ENCODE measurements around the gene SASH1. TPM values are rescaled to one million over a fixed set of nuclear protein-coding genes. Genes with fewer than 3 reads are reported as not detected.
A peak's percentile ranks its signal among the peaks of the same experiment; 100 is the strongest.

The SASH1 gene
- total RNA-seq, 6 experiments from 2014 or later, result 66.0 to 91.4 (median 88.4) TPM

GRCh38 chr6:148502083-148502772 is 159.6 kb downstream of the SASH1 start:
- peaks cover 2% of the 10 kb centered on the region for H3K27me3 Mint-ChIP-seq (ENCODE audit: insufficient read depth)
- H3K9me3 Mint-ChIP-seq, result no peaks in the 10 kb centered on the region
- no peak for DNase-seq
- H3K4me3 Mint-ChIP-seq, result peak overlapping the region; percentile 84
- H3K27ac Mint-ChIP-seq, result peak overlapping the region; percentile 97
- TF ChIP-seq CTCF (IDR thresholded peaks at IDR 0.05), result no peak
- peaks cover 72% of the 10 kb centered on the region for H3K4me1 Mint-ChIP-seq (ENCODE audit: low read depth)
- peaks cover 38% of the 10 kb centered on the region for H3K36me3 Mint-ChIP-seq (ENCODE audit: low read depth)

GRCh38 chr6:148502773-148503135 is 160.1 kb downstream of the SASH1 start:
- Mint-ChIP-seq H3K36me3 (ENCODE audit: low read depth) (peaks cover 34% of the 10 kb centered on the region), H3K27me3 (ENCODE audit: insufficient read depth) (peaks cover 2% of the 10 kb centered on the region), H3K27ac (peak overlapping the region; percentile 97), H3K4me1 (ENCODE audit: low read depth) (peaks cover 72% of the 10 kb centered on the region), H3K9me3 (no peaks in the 10 kb centered on the region), H3K4me3 (peak overlapping the region; percentile 84)
- no peak for TF ChIP-seq CTCF (IDR thresholded peaks at IDR 0.05)
- no peak for DNase-seq

GRCh38 chr6:148503703-148504102 is 161.1 kb downstream of the SASH1 start:
- H3K27me3 Mint-ChIP-seq (ENCODE audit: insufficient read depth), result peaks cover 2% of the 10 kb centered on the region
- no peaks in the 10 kb centered on the region for H3K9me3 Mint-ChIP-seq
- H3K4me3 Mint-ChIP-seq, result no peak overlapping the region
- DNase-seq, result no peak
- peaks cover 35% of the 10 kb centered on the region for H3K36me3 Mint-ChIP-seq (ENCODE audit: low read depth)
- H3K4me1 Mint-ChIP-seq (ENCODE audit: low read depth), result peaks cover 77% of the 10 kb centered on the region
- TF ChIP-seq CTCF (IDR thresholded peaks at IDR 0.05), result no peak
- peak overlapping the region; percentile 97 for H3K27ac Mint-ChIP-seq

GRCh38 chr6:148507774-148508173 is 165.1 kb downstream of the SASH1 start:
- no peak for DNase-seq
- peak overlapping the region; percentile 98 for H3K27ac Mint-ChIP-seq

GRCh38 chr6:148508401-148509041 is 165.9 kb downstream of the SASH1 start:
- Mint-ChIP-seq H3K36me3 (ENCODE audit: low read depth) (peaks cover 29% of the 10 kb centered on the region), H3K4me3 (peak overlapping the region; percentile 98), H3K9me3 (no peaks in the 10 kb centered on the region), H3K27me3 (ENCODE audit: insufficient read depth) (no peaks in the 10 kb centered on the region; the same call in 1 of the 2 replicates), H3K27ac (peak overlapping the region; percentile 98), H3K4me1 (ENCODE audit: low read depth) (peaks cover 61% of the 10 kb centered on the region)
- TF ChIP-seq CTCF (IDR thresholded peaks at IDR 0.05), result peak; percentile 41; the same call in 1 of the 2 replicates
- DNase-seq, result peak; percentile 85

More at GRCh38 chr6:148507774-148508173, 165.1 kb downstream of the SASH1 start:
- H3K4me1 Mint-ChIP-seq (ENCODE audit: low read depth), result peaks cover 61% of the 10 kb centered on the region
- peaks cover 29% of the 10 kb centered on the region for H3K36me3 Mint-ChIP-seq (ENCODE audit: low read depth)
- H3K27me3 Mint-ChIP-seq (ENCODE audit: insufficient read depth), result no peaks in the 10 kb centered on the region; the same call in 1 of the 2 replicates
- no peak for TF ChIP-seq CTCF (IDR thresholded peaks at IDR 0.05)
- H3K9me3 Mint-ChIP-seq, result no peaks in the 10 kb centered on the region
- H3K4me3 Mint-ChIP-seq, result peak overlapping the region; percentile 98
